ENCODE measurements around the gene FCGR1A. TPM values are rescaled to one million over a fixed set of nuclear protein-coding genes. Genes with fewer than 3 reads are reported as not detected.
"Not testable (repeated sequence)": the region's sequence is repeated elsewhere in the genome, so short reads cannot be mapped to it uniquely, and the experiment has no call there.

The FCGR1A gene
- total RNA-seq, 2 donors from 2014 or later, result 4.1 to 5.7 TPM

DNA sequence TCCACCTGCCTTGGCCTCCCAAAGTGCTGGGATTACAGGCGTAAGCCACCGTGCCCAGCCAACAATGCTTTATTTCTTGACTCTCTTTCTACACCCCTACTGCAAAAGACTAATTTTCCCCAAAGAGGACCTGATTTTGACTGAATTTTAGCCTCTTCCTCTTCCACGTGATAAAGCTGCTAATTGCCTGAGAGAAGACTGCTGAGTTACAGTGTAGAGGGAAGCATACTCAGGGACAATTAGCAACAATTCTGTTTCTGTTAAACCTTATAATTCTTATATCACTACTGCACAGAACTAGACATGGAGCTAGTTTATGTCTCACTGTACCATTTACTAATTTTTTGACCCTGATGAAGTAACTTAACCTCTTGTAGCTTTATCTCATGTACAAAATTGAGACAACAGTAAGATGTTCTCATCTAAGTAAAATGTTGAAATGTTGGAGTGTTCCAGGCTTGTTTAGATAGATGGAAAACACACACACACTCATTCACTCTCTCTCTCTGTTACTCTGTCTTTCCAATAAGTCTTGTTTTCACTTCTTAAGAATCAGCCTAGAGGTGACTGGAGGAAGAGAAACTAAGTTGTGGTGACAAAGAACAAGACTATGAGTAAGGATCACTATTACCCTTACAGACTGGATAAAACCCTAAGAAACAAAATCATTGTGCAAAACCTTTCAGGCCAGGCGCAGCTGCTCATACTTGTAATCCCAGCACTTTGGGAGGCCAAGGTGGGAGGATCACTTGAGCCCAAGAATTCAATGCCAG is 10.7 kb upstream of the FCGR1A start:
- ATAC-seq, result peak in 1 of 2 donors; percentile 24
- intact Hi-C loops (cut with DNase I); DNase-seq: not testable (repeated sequence)

DNA sequence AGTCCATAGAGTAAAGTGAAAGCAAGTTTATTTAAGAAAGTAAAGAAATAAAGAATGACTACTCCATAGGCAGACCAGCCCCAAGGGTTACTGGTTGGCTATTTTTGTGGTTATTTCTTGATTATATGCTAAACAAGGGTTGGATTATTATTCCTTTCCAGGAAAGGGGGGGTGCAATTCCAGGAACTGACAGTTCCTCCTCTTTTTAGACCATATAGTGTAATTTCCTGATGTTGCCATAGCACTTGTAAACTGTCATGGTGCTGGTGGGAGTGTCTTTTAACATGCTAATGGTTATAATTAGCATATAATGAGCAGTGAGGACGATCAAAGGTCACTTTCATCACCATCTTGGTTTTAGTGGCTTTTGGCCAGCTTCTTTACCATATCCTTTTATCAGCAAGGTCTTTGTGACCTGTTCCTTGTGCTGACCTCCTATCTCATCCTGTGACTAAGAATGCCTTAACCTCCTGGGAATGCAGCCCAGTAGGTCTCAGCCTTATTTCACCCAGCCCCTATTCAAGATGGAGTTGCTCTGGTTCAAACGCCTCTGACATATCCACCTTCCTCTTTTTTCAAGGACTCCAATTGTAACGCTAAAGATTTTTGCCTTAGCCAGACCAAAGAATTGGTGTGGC is 6.9 kb upstream of the FCGR1A start:
- DNase-seq; ATAC-seq; intact Hi-C loops (cut with DNase I): not testable (repeated sequence)

DNA sequence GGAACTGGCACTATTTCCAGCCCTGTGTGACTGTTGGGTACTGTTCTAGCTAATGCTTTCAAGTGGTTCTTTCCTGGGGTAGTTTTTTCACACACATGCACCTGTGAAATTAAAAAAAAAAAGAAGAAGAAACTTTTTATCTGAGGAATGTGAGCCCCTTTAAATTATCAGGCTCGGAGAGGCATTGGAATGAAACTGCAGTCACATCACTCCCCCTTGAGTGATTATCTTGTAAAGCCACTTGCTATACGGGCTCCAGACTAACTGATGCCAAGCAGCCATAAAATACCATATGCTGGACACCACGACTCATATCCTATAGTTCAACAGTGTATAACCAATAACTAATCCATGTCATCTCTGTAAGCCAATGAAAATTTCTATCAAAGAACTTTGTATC is 5.4 kb upstream of the FCGR1A start:
- DNase-seq; ATAC-seq; intact Hi-C loops (cut with DNase I): not testable (repeated sequence)

DNA sequence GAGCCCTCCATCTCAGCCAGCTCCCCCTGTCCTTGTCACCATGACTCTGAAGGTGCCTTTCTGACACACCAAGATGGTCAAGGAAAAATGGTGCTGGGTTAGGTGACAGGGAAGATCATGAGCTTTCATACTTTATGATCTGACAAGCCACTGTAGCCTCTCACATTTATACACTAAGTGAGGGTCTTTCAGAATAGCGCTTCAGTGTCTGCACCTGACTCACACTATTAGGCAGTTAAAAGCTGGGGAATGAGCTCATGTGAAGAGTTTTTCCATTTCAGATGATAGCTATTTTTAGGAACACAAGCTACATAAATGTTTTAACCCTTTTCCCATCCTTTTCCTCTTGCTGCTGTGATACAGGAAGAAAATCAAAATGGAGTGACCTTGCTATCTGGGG is 4.2 kb upstream of the FCGR1A start:
- intact Hi-C loops (cut with DNase I); ATAC-seq; DNase-seq: not testable (repeated sequence)

DNA sequence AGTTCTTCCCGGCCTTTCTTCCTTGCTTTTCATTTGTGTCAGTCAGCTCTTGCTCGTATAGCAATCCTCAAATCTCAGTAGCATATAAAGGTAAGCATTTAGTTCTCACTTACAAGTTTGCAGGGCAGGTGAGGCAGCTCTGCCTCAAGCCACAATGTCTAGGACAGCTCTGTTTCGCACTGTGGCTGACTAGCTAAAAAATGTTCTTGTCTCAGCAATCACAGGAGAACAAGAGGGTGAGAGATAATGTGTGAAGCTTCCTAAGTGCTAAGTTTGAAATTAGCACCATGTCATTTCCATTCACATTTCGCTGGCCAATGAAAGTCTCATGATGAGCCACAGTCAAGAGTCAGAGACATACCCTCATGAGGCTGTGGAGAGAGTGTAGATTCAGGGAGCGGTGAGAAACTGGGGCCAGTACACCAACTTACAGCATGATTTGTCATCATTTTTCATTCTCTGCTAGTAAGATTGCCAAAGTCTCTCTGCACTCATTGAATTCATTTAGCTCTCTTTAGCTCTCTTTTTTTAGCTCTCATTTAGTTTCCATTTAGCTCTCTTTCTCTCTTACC is 995 bp upstream of the FCGR1A start:
- peak in 1 of 2 donors; percentile 34 for ATAC-seq
- intact Hi-C loops (cut with DNase I), result not testable (repeated sequence)

DNA sequence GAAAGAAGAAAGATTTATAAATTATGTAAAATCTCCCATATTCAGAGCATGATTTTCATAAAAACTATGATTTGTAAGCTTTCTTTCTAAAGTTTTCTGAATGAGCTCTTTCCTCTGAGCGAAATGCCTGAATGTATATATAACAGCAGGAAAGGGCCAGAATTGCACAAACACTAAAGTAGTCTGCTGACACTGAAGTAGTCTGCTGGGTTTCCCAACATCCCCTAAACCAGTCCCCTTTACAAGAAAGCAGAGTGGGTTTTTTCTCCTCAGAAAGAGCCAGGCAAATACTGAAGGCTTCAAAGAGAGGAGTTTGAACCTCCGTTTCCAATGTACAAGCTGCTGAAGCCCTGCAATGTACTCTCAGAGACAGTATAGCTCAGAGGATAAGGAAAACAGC is 795 bp downstream of the FCGR1A start:
- DNase-seq; ATAC-seq; intact Hi-C loops (cut with DNase I): not testable (repeated sequence)

More for the DNA sequence above, 995 bp upstream of the FCGR1A start:
- not testable (repeated sequence) for DNase-seq

DNA sequence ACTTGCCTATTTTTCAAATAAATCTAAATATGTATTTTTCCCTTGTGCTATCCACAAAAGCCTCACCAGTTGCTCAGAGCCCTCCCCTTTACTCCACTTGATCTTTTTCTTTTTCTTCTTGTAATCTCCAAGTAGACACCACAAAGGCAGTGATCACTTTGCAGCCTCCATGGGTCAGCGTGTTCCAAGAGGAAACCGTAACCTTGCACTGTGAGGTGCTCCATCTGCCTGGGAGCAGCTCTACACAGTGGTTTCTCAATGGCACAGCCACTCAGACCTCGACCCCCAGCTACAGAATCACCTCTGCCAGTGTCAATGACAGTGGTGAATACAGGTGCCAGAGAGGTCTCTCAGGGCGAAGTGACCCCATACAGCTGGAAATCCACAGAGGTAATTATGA is 1.4 kb downstream of the FCGR1A start:
- DNase-seq; ATAC-seq; intact Hi-C loops (cut with DNase I): not testable (repeated sequence)

DNA sequence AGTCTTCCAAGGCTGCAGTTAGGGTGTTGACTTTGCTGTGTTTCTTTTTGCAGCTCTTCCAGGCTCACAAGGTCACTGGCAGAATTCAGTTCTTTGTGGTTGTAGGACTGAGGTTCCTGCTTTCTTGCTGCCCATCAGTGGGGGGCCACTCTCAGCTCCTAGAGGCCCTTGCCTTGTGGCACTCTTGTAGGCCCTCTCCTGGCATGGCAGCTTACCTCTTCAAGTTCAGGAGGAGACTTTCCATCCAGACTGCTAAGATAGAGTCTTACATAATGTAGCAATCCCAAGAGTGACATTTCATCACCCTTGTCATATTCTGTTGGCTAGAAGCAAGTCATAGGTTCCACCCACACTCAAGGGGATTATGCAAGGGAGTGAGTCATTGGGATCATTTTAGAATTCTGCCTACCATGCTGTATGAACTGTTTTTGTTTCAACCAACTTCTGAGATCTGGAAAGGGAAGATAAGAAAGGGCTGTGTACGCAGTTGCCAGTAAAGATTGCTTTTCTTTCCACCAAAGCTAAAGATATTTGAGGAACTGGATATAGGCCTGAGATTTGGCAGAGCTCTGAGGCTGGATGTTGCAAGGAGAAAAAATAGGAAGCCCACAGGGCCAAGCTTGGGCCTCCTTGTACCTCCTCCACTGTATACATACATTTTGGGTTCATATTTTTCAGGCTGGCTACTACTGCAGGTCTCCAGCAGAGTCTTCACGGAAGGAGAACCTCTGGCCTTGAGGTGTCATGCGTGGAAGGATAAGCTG is 5.4 kb downstream of the FCGR1A start:
- intact Hi-C loops (cut with DNase I), result not testable (repeated sequence)
- peak; percentile 23 for DNase-seq
- ATAC-seq, result peak; percentile 70 to 83

DNA sequence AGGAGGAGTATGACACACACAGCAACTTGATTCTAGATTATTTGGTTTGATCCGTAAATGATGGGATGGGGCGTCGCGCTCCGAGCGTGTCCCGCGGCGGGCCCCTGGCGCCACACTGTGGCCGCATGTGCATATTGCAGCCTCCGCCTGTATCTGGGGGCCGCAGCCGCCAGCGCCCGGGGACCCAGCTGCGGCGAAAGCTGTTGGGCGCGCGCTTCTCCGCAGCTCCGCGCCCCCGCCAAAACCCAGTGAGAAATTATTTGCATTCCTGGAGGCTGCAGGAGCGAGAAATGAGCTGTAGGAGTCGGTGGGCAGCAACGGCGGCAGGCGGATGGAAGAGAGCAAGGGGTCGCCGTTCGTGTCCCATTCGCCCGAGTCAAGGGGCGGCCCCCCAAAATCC is 10.0 kb downstream of the FCGR1A start:
- intact Hi-C loops (cut with DNase I), result not testable (repeated sequence)
- peak; percentile 43 for DNase-seq
- peak; percentile 85 to 88 for ATAC-seq

DNA sequence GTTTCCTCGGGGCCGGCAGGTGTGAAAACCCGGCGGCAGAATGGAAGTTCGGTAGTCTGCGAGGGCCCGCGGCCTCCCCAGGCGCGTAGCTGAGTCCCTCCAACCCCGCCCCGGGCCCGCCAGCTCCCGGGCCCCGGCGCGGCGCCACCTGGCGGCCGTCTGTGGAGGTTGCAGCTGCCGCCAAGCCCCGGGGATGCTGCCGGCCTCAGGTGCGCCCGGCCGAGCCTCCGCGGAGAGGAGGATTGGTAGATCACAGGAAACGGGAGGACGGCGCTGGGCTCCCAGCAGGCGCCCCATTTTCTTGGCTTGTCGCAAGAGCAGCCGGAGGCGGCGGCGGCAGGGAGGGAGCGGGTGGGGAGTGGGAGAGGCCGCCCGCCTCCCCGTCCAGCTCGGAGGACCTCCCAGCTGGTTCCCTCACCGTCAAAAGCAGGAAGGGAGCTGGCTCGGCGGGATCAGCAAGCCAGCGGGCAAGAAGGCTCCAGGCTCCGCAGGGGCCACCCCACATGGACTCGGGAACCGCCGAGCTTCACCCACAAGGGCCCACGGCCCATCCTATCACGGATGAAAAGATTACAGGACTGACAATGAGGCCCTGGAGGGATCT is 10.5 kb downstream of the FCGR1A start:
- intact Hi-C loops (cut with DNase I), result not testable (repeated sequence)
- peak; percentile 76 for DNase-seq
- peak; percentile 95 for ATAC-seq

DNA sequence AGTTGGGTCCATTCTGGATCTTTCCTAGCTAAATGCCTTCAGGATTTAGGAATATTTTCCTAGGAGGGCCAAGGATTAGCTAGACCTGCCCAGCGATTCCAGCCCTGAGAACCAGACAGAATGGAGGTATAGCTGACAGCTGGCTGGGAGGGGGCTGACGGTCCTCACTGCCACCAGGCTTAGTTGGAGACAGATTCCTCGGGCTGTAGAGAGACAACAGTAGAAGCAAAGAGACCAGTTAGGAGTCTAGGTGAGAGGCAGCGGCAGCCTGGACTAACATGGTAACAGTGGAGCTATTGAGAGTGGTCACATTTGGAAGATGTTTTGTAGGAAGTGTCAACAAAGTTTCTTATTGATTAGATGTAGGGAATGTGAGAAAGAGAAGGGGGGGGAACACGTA is 11.4 kb downstream of the FCGR1A start:
- ATAC-seq; intact Hi-C loops (cut with DNase I): not testable (repeated sequence)

DNA sequence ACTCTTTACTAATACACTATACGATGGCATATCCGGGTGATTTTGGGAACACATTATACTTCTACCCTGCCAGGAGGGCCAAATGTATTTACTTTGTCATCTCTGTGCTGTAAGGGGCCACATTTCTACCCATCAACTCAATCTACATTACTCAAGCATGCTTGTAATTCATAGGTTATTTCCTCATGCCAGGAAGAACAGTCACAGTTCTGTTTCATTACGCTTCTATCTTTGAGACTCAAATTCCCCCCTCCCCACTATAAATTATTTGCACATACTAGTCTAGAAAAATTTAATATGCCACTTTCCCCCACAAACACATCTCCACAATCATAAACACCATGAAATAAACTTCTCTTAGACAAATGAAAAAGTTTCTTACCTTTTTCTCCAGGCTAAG is 19.1 kb downstream of the FCGR1A start:
- intact Hi-C loops (cut with DNase I); ATAC-seq; DNase-seq: not testable (repeated sequence)

More for the DNA sequence above, 11.4 kb downstream of the FCGR1A start:
- DNase-seq, result not testable (repeated sequence)

DNA sequence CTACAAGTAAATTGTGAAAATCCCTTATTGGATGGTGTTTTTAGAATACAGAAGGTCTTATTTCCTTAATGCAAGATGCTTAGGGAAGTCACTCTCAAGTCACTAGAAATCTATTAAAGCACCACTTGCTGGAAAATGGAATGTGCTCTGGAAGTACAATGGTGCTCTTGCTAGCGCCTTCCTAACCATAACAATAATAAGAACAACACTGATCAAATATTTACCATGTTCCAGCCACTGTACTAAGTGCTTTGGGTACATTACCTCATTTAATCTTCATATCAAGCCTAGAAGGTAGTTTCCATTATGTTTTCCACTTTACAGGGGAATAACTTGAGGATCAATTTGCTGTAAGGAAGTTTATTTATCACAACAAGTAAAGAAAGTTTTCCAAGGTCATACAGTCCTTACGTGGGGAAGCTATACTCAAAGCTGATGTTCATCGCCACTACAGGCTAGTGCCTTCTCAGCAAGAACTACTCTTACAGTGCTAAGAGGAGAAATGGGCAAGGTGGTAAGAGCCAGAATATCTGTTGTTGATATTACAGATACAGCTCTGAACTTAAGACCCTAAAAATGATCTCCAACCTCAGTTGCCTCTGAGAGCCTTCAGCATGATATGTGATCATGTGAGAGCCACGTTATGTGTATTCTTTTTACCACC is 22.1 kb downstream of the FCGR1A start:
- intact Hi-C loops (cut with DNase I); DNase-seq; ATAC-seq: not testable (repeated sequence)

DNA sequence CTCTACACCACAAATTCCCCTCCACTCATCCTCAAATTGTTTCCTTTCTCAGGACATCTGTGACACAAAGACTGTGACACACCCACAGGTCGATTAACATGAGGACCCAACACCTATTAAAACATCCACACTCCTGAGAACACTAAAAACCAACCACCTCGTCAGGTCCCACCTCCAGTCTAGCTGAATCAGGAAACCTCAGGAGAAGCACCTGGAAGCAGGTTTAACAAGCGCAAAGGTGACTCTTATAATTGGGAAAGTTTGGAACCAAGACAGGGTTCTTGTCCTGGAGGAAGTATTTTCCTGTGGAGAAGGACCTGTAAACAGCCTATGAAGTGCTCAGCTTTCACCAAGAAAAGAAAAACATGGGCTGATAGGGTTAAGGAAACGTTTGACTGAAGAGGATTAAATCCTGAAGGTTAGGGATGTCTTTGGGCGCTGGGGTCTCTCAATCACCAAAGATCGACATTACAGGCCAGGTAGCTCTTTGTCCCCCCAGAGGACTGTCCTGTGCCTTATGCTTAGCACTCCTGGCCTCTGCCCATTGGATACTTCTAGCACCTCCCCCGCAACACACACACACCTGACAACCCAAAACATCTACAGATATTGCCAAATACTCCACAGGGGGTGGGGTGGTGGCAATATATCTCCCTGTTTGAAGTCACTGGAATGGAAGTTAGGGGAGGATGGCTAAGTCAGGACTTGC is 28.4 kb downstream of the FCGR1A start:
- intact Hi-C loops (cut with DNase I); ATAC-seq: not testable (repeated sequence)
- peak; percentile 14 for DNase-seq

DNA sequence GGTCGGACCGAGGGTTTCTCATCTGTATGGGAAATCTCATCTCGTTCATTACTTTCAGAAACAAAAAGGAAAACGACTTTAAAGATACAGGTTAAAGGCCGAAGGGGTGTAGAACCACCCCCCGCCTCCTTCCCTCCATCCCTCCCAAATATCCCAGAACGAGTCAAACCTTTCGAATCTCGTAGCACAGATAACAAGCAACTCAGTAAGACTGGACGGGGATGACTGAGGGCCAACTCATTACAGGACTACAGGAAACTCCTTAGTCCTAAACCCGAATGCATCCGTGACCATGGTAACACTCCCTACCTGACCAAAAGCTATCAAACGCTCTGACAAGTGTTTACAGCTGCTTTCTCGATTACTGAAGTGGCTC is 29.0 kb downstream of the FCGR1A start:
- DNase-seq; intact Hi-C loops (cut with DNase I): not testable (repeated sequence)
- peak; percentile 1 to 23 for ATAC-seq

DNA sequence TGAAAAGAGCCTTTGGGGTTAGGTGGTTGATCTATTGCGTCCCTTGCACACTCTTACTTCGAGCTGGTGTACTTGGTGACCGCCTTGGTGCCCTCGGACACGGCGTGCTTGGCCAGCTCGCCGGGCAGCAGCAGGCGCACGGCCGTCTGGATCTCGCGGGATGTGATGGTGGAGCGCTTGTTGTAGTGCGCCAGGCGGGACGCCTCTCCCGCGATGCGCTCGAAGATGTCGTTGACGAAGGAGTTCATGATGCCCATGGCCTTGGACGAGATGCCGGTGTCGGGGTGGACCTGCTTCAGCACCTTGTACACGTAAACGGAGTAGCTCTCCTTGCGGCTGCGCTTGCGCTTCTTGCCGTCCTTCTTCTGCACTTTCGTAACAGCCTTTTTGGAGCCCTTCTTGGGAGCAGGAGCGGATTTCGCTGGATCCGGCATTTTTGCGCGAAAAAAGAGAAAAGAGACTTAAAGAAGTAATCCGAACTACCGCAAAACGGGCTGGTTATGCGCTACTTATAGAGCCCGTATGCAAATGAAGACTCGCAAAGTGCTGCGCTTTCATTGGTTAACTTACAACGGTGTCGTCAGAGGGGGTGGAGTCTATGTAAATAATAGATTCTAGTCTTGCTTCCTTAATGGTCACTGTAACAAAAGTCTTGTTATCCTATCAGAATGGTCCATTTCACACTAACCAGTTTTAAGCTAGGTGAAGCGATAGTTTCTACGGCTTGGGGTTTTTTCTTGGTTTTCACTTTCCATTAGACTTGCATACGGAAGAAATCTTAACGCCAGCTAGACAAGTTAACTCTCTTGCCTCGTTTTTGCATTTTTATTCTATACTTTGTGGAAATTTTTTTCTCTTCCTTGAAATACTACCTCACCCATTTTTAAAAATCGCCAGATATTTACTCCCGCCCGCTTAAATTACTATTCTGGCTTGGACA is 29.7 kb downstream of the FCGR1A start:
- ATAC-seq (peak; percentile 96 to 97), DNase-seq (peak; percentile 80)
- intact Hi-C loops (cut with DNase I), result not testable (repeated sequence)
